CMK (cell line): Measurements from ENCODE around the gene UMAD1.

Experiments used
- DNase-seq: peaks from one replicate; pipeline ENCODE4 v3.0.0-alpha.2; 2010; ENCODE audit warnings: low read depth

UMAD1 gene

GRCh38 chr7:7640221-7641128 is at the start of gene UMAD1:
UMAD1 (plus strand) TSS chr7:7640752; CDS start chr7:7673372, 32,620 bp downstream.
- DNase-seq = peak; percentile 87

GRCh38 chr7:7595451-7595850 is 45.1 kb upstream of the UMAD1 start:
- no peak for DNase-seq

GRCh38 chr7:7596176-7596575 is 44.4 kb upstream of the UMAD1 start:
- no peak for DNase-seq

- DNase-seq = no peak
Observed at GRCh38 chr7:7607010-7607409, 33.5 kb upstream of the UMAD1 start.

- DNase-seq = no peak
Observed at GRCh38 chr7:7609330-7609729, 31.2 kb upstream of the UMAD1 start.

GRCh38 chr7:7612519-7612918 is 28.0 kb upstream of the UMAD1 start:
- DNase-seq = no peak

- DNase-seq = no peak
Observed at GRCh38 chr7:7613210-7613609, 27.3 kb upstream of the UMAD1 start.

- DNase-seq = no peak
Observed at GRCh38 chr7:7614018-7614741, 26.4 kb upstream of the UMAD1 start.

- DNase-seq = no peak
Observed at GRCh38 chr7:7617550-7617949, 23.0 kb upstream of the UMAD1 start.

GRCh38 chr7:7618410-7618809 is 22.1 kb upstream of the UMAD1 start:
- no peak for DNase-seq

- DNase-seq = no peak
Observed at GRCh38 chr7:7620236-7620635, 20.3 kb upstream of the UMAD1 start.

GRCh38 chr7:7620644-7621210 is 19.8 kb upstream of the UMAD1 start:
- DNase-seq = no peak

GRCh38 chr7:7628476-7628875 is 12.1 kb upstream of the UMAD1 start:
- no peak for DNase-seq

GRCh38 chr7:7630626-7631329 is 9.8 kb upstream of the UMAD1 start:
- no peak for DNase-seq

- DNase-seq = no peak
Observed at GRCh38 chr7:7639421-7639820, 1.1 kb upstream of the UMAD1 start.

GRCh38 chr7:7639847-7640220 is 718 bp upstream of the UMAD1 start:
- no peak for DNase-seq

- DNase-seq = no peak
Observed at GRCh38 chr7:7641129-7641663, 644 bp downstream of the UMAD1 start.

- DNase-seq = no peak
Observed at GRCh38 chr7:7642081-7642480, 1.5 kb downstream of the UMAD1 start.

GRCh38 chr7:7647495-7648036 is 7.0 kb downstream of the UMAD1 start:
- DNase-seq = no peak

GRCh38 chr7:7650682-7651206 is 10.2 kb downstream of the UMAD1 start:
- DNase-seq = no peak

GRCh38 chr7:7651479-7651878 is 10.9 kb downstream of the UMAD1 start:
- DNase-seq = no peak
